ENCODE results near the gene RANBP17.
"Not testable (repeated sequence)": the region's sequence is repeated elsewhere in the genome, so short reads cannot be mapped to it uniquely, and the experiment has no call there.

The RANBP17 gene

DNA sequence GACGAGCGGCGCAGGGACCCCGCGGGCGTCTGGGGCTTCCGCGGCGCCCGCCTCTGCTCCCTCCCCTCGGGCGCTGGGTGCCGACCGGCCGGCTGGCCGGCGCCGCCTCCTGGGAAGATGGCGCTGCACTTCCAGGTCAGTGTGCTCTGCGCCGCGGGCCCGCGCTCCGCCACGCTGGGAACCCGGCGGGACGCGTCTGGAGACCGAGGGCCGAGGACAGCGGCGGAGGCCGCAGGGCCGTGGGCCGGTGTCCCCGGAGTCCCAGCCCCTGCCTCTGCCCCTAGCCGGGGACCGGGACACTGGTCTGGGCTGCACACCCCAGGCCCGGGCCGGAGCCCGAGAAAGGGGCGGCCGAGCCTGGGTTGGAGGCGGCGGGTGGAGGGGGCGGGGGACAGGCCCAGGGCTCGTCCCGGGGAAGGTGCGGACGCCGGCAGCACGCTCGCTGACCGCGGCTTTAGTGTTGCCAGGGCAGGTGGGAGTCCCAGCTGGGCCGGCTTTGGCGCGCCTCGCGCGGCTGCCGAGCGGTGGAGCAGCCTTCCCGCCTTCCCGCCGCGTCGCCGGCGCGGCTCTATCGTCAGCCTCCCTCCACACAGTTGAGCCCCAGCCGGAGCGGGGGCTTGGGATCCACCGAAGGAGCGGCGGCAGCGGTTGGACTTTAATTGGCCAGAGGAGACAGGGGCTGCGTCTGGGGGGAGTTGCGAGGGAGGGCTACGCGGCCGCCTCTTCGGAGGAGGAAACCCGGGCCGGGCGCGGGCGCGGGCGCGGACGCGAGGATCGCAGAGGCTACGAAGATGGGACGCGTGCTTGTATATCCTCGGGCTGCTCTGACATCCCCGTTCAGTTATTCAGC is at the start of gene RANBP17:
RANBP17 (plus strand) TSS at position 102 of the 850 bp plus-strand sequence.
- no peak for DNase-seq

DNA sequence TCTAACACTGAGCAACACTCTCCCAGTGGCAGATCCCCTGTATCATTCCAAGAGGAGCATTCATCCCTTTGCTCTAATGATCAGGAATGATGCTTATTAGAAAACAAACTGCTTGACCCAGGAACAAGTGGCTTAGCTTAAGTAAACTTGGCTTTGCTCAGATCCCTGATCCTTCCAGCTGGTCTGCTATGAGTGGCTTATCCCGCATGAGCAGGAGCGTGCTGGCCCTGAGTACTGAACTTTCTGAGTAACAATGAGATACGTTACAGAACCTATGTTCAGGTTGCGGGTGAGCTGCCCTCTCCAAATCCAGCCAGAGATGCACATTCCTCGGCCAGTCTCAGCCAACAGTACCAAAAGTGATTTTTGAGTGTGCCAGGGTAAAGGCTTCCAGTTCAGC is 48.6 kb upstream of the RANBP17 start:
- no peak for DNase-seq

DNA sequence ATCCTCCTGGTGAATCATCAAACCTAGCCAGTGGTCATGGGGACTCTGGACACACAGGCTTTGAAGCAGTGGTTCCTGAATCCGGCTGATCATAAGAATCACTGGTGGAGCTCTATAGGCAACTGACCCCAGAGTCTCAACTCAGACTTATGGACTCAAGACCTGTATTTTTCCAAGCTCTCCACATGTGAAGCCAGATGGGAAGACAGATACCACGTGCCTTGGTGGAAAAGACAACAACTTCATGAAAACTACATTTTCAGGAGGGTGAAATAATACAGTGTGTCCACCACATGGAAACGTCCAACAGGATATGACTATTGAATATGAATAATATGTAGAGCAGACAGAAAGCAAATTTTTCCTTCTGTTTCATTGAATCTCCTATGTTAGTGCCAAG is 44.6 kb upstream of the RANBP17 start:
- no peak for DNase-seq

DNA sequence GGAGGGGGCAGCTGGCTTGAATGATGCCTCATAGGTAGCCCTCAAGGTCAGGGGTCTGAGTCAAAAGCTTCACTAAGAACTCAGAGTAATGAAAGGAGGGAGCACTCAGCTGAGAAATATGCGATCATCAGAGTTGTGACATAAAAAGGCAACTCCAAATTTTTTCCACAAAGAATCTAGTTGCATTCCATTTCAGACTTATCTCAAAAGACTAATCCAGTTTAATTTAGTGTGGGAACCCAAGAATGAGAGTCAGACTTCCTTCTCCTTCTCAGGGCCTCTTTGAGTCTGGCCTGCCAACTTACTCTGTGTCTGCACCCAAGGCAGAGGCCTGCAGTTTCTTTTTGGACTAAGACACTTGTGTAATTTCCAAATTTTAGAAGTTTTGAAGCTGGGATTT is 43.6 kb upstream of the RANBP17 start:
- no peak for DNase-seq

DNA sequence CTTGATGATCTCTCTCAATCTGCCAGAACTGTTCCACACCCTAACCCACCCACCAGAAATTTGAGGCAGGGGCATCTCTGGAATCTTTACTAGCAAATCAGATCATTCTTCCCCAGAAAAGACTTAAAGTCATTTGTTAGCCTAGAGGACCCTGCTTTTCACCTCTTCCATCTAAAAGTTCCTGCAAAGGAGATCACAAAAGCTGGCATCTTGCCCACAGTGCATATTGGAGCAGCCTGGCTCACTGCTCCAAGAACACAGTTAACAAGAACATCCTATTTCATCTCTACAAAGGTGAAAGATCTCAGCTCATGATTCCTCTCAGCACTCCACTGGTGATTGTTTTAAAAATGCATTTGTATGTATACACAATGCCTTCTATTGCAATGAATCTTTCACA is 42.0 kb upstream of the RANBP17 start:
- no peak for DNase-seq

DNA sequence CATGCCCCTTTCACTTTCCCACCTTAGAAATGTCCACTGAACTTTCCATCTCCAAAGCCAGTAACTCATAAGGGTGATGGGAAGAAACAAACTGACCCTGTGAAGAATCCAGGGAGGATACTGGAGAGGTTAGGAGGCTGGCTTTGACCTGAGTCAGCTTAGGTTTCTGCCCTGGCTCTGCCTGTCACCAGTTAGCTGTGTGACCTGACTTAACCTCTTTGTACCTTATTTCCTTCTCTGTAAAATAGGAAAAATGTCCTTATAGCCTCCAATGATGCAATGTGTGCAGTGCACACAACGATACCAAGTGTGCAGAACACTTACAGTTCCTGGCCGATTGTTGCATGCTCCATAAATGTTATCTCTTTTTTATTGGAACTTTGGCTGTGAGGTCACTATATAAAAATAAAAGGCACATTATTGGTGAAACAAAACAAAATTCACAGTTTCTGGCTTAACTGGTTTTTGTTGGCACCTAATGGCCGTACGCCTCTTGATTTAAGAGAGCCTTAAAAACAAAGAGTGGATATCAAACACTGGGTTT is 40.5 kb upstream of the RANBP17 start:
- no peak for DNase-seq

DNA sequence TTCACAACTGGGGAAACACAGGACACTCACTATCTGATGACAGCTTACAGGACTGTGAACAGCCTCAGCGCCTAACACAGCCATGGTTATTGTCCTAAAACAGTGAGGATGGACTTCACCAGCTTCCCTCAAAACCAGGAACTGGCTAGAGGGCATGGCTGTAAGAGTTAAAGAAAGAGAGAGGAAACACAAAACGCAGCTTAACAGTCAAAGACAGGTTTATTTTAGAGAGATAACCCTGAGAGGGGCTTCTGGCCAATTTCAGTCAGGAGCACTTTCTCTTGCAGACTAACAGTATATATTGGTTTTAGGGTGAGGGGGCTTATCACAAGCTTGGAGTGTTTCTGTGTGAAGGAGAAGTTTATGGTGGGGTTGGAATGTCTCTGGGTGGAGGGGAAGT is 35.7 kb upstream of the RANBP17 start:
- DNase-seq = no peak

DNA sequence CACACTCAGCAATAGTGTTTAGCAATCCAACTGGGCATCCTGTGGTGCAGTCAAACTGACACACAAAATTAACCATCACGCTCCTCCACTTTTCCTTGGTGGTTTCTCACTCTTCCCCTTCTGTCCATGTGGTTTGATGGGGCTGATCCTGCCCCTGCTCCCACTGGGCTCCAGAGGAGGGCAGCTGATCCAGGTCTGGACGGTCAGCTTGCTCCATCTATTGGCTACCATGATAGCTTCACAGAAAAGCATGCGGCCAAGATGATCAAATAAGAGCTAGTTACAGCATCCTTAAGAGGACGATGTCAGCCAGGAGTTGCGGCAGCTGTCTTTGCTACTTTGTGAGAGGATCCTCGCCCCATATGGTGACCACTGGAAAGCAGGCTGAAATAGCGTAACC is 29.6 kb upstream of the RANBP17 start:
- DNase-seq = no peak

DNA sequence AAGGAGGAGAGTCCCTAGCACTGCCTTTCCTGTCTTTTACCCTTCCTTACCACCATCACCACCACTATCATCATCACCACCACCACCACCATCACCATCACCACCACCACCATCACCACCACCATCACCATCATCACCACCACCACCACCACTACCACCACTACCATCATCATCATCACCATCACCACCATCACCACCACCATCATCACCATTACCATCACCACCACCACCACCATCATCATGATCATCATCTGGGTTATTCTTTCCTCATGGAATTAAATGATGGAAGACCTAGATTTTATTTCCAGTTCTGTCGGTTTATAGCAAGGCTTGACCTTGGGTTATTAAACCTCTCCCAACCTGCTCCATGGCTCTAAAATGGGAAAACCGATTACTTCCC is 27.8 kb upstream of the RANBP17 start:
- not testable (repeated sequence) for DNase-seq

DNA sequence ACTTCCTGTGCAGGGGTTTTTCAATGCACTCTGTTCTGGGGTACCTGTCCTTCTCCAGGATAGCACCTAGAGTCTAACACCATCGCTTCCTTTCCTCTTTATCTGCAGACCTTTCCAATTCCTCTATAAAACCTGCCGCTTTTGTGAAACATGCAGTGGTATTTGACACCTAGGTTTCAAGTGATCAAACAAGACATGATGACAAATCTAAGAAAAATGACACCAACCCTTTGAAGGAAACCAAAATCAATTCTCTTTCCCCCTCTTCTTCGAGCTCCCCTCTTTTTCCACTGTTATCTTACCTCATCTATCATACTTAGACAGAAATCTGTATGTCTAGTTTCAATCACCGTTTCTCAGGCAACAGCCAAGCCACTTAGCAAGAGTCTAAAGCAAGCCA is 25.6 kb upstream of the RANBP17 start:
- no peak for DNase-seq

DNA sequence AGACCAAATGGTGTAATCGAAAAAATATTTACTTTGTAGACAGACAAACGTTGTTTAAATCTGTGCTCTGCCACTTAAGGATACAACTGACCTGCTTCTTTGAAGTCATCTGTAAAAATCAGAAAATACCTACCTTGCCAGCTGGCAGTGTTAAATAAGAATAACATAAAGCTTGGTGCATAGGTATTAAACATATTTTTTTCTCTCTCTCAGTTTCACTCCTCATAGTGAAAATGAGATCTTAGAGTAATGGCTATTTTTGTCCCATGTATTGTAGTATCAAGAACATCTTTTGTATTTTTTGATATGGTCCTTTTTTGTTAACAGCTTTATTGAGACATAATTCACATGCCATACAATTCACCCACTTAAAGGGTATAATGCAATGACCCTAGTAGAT is 17.9 kb upstream of the RANBP17 start:
- DNase-seq = no peak

DNA sequence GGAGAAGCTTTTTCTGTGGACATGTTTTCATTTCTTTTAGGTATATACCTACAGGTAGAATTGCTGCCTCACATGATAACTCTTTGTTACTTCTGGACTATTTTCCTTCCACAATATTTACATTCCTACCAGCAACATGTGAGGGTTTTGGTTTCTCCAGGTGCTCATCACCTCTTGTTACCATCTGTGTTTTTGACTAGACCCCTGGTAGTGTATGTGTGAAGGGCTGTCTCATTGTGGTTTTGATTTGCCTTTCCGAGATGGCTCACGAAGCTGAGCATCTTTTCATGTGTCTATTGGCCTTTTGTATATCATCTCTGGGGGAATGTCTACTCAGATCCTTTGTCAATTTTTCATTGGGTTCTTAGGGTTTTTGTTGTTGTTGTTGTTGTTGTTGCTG is 17.2 kb upstream of the RANBP17 start:
- no peak for DNase-seq

DNA sequence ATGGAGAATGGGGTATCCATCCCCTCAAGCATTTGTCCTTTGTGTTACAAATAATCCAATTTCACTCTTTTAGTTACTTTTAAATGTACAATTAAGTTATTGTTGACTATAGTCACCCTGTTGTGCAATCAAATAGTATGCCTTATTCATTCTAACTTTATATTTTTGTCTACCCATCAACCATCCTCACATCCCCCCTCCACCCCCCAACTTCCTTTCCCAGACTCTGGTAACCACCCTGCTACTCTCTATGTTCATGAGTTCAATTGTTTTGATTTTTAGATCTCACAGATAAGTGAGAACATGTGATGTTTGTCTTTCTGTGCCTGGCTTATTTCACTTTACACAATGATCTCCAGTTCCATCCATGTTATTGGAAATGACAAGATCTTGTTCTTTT is 15.4 kb upstream of the RANBP17 start:
- DNase-seq = no peak

DNA sequence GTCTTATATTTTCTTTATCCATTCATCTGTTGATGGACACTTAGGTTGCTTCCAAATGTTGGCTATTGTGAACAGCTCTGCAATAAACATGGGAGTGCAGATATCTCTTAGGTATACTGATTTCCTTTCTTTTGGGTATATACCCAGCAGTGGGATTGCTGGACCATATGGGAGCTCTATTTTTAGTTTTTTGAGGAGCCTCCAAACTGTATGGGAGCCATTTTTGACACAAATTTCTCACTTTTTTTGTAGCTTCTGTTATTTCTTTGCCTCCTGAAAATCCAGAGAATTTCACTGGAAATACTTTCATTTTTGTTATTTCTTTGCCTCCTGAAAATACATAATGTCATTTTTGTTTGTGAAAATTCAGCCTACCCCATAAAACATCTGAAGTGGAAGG is 15.0 kb upstream of the RANBP17 start:
- DNase-seq = no peak

DNA sequence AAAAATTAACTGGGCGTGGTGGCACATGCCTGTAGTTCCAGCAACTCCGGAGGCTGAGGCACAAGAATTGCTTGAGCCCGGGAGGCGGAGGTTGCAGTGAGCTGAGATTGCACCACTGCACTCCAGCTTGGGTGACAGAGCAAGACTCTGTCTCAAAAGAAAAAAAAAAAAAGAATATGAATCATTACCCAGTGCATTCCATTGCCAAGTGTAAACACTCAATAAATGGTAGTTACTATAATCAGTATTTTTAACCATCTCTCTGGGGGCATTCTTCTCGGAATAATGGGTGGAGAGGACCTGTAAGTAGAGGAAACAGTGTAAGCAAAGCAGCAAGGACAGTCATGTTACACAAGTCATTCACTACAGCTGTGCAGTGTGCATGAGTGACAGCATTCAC is 13.8 kb upstream of the RANBP17 start:
- no peak for DNase-seq

DNA sequence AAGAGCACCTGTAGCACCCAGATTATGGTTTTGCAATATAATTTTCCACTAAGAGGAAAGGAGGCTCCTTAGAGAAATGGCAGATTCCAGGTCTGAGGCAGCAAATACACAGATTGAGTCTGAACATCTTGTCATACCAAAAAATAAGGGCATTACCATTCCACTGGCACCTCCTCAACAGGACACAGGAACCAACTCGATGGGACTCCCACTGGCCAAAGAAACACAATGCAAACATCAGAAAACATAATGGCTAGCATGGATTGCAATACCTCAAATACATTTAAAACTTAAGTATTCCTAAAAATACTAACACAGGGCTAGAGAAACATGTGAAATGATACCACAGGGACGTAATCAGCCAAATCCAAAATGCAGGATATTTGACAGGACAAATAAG is 12.4 kb upstream of the RANBP17 start:
- DNase-seq = no peak

DNA sequence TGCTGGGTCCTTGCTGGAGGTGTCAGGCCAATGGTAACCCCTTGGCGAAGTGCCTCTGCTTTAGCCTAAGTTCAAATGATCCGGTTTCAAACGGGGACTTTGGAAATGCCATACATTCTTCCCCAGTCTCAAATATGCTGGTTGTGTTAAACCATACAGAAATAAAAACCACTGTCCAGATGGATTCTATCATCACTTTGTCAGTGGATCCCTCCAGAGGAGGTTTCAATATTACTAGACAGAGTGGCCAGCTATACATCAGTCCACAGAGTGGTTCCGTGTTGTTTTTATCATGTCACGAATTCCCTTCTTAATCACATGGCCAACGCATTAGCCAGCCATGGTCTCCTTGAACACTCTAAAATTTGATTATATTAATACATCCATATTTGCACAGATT is 7.3 kb upstream of the RANBP17 start:
- DNase-seq = no peak

DNA sequence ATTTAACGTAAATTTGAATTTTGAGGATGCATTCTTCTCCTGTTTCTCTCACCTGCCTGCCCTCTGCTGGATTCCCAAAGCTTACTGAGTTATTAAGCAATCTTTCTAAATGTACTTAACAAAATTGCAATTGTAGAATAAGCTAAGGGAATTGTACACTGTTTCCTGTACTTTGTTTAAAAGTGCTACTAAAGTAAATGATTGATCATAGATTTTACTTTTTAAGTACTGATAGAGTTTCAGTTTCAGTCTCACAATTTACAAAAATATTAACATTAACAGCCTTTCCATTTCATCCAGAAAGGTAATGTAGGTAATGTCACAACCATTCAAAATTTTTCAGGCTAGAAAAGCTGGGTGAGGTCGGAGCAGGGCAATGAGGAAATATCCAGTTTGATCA is 4.8 kb upstream of the RANBP17 start:
- DNase-seq = no peak

DNA sequence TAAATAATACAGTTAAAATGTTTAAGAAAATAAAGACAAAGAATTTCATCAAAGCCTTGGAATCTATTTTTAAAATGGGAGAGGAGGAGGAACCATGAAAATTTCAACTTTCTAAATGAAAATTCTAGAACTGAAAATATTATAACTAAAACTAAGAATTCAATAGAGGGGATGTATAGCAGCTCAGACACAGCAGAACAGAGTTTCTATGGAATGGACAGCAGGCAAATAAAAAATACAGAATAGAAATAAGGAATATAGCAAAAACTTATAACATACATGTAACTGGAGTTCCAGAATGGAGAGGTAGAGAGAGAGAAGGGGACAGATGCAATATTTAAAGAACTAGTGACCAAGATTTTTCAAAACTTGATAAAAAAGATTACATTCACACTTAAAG is 1.4 kb upstream of the RANBP17 start:
- DNase-seq = no peak

DNA sequence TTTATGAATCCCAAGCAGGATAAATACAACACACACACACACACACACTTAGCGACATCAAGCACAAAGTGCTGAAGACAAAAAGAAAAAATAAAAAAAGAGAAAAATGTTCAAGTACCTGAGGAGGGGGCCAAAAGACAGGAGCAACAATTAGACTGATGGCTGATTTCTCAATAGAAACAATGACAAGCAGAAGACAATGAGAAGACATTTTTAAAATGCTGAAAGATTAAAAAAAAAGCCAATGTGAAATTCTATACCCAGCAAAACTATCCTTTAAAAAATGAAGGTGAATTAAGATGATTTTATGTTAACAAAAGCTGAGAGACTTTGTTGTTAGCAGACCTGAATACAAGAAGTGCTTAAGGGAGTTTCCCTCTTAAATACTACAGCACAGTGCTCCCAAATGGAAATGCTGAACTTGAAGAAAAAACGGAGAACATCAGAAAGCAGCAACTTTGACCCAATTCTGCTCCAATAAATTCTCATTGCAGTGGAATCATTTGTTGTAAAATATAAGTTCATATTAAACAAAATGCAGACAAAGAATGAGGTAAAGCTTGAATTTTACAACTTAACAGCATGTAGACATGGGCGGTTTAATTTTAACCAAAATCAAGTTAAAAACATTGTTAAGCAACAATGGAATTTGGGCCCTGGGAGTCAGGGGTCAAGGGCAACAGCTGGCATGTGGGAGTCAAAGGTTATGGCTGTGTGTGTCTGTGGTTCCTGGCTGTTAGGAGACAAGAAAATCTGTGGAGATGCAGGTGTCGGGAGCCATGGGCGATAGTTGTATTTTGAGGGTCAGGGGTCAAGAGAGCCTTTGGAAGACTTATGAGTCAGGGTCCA is 776 bp upstream of the RANBP17 start:
- DNase-seq = no peak

DNA sequence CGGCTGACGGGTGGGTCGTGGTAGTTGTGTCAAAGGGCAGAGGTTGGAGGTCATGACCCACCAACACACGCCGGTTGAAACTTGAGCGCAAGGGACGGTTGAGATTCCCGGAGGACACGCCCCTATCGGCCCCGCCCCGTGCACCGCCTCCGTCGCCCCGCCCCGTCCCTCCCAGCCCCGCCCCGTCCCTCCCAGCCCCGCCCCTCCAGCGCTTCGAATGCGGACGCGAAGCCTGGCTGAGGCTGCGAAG is 226 bp upstream of the RANBP17 start:
- DNase-seq = no peak

DNA sequence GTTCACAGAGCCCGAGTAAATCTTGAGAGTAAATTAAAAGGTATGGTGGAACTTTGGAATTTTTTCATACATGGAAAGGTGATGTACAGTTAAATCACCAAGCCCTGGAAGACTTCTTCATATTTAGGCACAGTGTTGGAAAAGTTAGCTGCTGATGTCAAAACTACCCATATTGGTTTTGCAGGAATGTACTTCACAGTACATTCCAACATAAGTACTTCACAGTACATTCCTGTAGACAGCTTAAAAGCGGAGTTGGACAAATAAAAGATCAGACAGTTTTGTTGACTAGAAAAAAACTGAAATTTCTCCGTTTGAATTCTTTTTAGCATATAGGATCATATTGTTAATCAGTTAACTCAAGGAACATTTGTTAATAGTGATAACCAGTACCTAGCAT is 1.8 kb downstream of the RANBP17 start:
- no peak for DNase-seq

DNA sequence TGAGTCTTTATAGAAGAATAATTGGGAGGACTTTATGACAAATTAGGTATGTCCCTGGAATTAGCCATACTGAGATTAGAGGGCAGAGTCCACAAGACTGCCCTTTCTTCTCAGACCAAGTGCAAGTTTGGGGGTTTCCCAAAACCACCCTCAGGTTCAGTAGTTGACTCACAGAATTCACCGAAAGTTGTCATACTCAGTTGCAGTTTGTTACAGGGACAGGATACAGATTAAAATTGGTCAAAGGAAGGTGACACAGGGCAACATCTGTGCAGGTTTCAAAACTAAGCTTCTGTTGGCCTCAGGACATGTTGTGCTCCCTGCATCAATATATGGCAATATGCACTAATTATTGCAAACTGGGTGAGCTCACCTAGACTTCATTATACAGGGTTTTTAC is 3.8 kb downstream of the RANBP17 start:
- no peak for DNase-seq

DNA sequence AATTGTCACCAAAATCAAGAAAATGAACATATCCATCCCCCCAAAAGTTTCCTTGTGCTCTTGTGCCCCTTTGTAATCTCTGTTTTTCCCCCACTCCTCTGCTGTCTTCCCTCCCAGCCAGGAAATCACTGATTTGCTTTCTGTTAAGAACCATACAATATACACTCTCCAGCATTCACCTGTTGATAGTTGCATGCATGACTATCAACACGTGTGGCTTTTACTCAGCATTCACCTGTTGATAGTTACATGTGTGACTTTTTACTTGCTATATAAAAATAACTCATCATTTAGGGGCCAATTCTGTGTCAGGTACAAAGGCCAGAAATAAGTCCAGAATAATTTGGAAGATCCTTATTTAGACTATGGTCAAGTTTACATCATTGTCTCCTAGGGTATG is 6.0 kb downstream of the RANBP17 start:
- DNase-seq = no peak
